GM21717 (cell line): ENCODE data around the gene SLC8A3.

ENCODE experiments used
- ATAC-seq: cut with Tn5 transposase; IDR thresholded peaks from one replicate; pipeline ENCODE4 v1.9.1; 2021; ENCODE audit warnings: mild to moderate bottlenecking, moderate library complexity; ENCODE audit not compliant: unreplicated experiment

The SLC8A3 gene

GRCh38 chr14:70123796-70124195, 65.0 kb downstream of the SLC8A3 start:
- no peak for ATAC-seq

GRCh38 chr14:70121521-70121920, 67.2 kb downstream of the SLC8A3 start:
- ATAC-seq: no peak

GRCh38 chr14:70118064-70118463, 70.7 kb downstream of the SLC8A3 start:
- no peak for ATAC-seq

- ATAC-seq: no peak
Observed at GRCh38 chr14:70116278-70116677, 72.5 kb downstream of the SLC8A3 start.

- no peak for ATAC-seq
Observed at GRCh38 chr14:70114621-70115156, 74.1 kb downstream of the SLC8A3 start.

- ATAC-seq: no peak
Observed at GRCh38 chr14:70113211-70113610, 75.5 kb downstream of the SLC8A3 start.

GRCh38 chr14:70108419-70108818, 80.3 kb downstream of the SLC8A3 start:
- no peak for ATAC-seq

- ATAC-seq: no peak
Observed at GRCh38 chr14:70107309-70107708, 81.4 kb downstream of the SLC8A3 start.

- ATAC-seq: no peak
Observed at GRCh38 chr14:70100071-70100470, 88.7 kb downstream of the SLC8A3 start.

GRCh38 chr14:70098250-70098809, 90.4 kb downstream of the SLC8A3 start:
- ATAC-seq: no peak

- no peak for ATAC-seq
Observed at GRCh38 chr14:70097576-70098249, 91.0 kb downstream of the SLC8A3 start.

GRCh38 chr14:70096866-70097265, 91.9 kb downstream of the SLC8A3 start:
- no peak for ATAC-seq

- no peak for ATAC-seq
Observed at GRCh38 chr14:70094631-70095030, 94.1 kb downstream of the SLC8A3 start.

GRCh38 chr14:70094106-70094505, 94.6 kb downstream of the SLC8A3 start:
- no peak for ATAC-seq

- ATAC-seq: no peak
Observed at GRCh38 chr14:70093156-70093555, 95.6 kb downstream of the SLC8A3 start.

- ATAC-seq: no peak
Observed at GRCh38 chr14:70087380-70087697, 101.4 kb downstream of the SLC8A3 start.

- ATAC-seq: no peak
Observed at GRCh38 chr14:70086685-70087379, 101.9 kb downstream of the SLC8A3 start.

GRCh38 chr14:70084226-70084625, 104.5 kb downstream of the SLC8A3 start:
- no peak for ATAC-seq

- no peak for ATAC-seq
Observed at GRCh38 chr14:70082394-70082793, 106.4 kb downstream of the SLC8A3 start.

- no peak for ATAC-seq
Observed at GRCh38 chr14:70080076-70080475, 108.7 kb downstream of the SLC8A3 start.

- ATAC-seq: no peak
Observed at GRCh38 chr14:70078329-70078728, 110.4 kb downstream of the SLC8A3 start.

GRCh38 chr14:70077720-70078119, 111.0 kb downstream of the SLC8A3 start:
- ATAC-seq: no peak
